K562 (cell line): ENCODE results near the gene EFNB3.

Experiments
- CREB3L1 ChIP-seq: fragments of 450-650 bp; IDR thresholded peaks from 2 replicates; pipeline ENCODE4 v1.6.1; 2014; ENCODE audit warnings: low read depth, mild to moderate bottlenecking, moderate library complexity, borderline replicate concordance
- DPF2 ChIP-seq: fragments of 450-650 bp; IDR thresholded peaks from 2 replicates; pipeline ENCODE4 v1.6.1; 2016
- EZH2 ChIP-seq: IDR thresholded peaks from 2 replicates; pipeline ENCODE4 v1.6.1; 2012; ENCODE audit warnings: low read depth, mild to moderate bottlenecking, inconsistent platforms, low read length, borderline replicate concordance
- MAX ChIP-seq: sonication (generic); formaldehyde crosslinking; IDR thresholded peaks from 2 replicates; pipeline ENCODE4 v1.9.0; 2022; ENCODE audit warnings: mild to moderate bottlenecking, missing genetic modification reagents
- POLR2A ChIP-seq: fragments of 450-650 bp; conservative IDR thresholded peaks from 2 replicates; pipeline ENCODE4 v1.6.1; 2016
- RNF219 ChIP-seq: fragments of 250-450 bp; sonication (Bioruptor Pico); IDR thresholded peaks from 2 replicates; pipeline ENCODE4 v1.5.0; 2022; ENCODE audit warnings: mild to moderate bottlenecking
- ZC3H8 ChIP-seq: fragments of 450-650 bp; IDR thresholded peaks from 2 replicates; pipeline ENCODE4 v1.6.1; 2017
- ZFP1 ChIP-seq: fragments of 450-650 bp; formaldehyde crosslinking; IDR thresholded peaks from 2 replicates; pipeline ENCODE4 v1.4.0; 2020; ENCODE audit warnings: mild to moderate bottlenecking, mixed read lengths

- TF ChIP-seq CREB3L1 (no peak), POLR2A (no peak), MAX (CRISPR knock-in tag) (no peak), ZFP1 (CRISPR knock-in tag) (no peak), EZH2 (no peak), RNF219 (CRISPR knock-in tag) (no peak), DPF2 (no peak), ZC3H8 (no peak)
These were observed 15.1 kb downstream of the EFNB3 start for GRCh38 chr17:7720125-7720524.
